Measurements from ENCODE around the gene CEBPA. TPM values are rescaled to one million over a fixed set of nuclear protein-coding genes. Genes with fewer than 3 reads are reported as not detected.

CEBPA gene
- total and polyA plus RNA-seq, 2 donors (not counting 1 experiment from before 2014, with no cell fraction given): 1.7 to 2.6 TPM

DNA sequence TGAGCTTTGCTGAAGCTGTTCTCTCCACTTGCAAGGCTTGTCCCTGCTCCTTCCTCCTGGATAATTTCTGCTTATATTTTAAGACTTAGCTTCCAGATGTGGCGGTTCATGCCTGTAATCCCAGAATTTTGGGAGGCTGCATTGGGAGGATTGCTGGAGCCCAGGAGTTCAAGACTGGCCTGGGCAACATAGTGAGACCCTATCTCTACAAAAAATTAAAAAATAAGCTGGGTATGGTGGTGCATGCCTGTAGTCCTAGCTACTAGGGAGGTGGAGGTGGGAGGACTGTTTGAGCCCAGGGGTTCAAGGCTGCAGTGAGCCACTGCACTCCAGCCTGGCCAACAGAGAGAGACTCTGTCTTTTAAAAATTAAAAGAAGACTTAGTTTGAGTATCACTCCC lies 31.6 kb downstream of the CEBPA start:
- ChIA-PET POLR2A (no interaction called here), CTCF (no interaction called here)
- no peak for TF ChIP-seq EZH2 (IDR thresholded peaks at IDR 0.05; ENCODE audit: borderline replicate concordance, insufficient read depth, low read depth, low read length, poor library complexity, severe bottlenecking)
- TF ChIP-seq, protein P1, sequence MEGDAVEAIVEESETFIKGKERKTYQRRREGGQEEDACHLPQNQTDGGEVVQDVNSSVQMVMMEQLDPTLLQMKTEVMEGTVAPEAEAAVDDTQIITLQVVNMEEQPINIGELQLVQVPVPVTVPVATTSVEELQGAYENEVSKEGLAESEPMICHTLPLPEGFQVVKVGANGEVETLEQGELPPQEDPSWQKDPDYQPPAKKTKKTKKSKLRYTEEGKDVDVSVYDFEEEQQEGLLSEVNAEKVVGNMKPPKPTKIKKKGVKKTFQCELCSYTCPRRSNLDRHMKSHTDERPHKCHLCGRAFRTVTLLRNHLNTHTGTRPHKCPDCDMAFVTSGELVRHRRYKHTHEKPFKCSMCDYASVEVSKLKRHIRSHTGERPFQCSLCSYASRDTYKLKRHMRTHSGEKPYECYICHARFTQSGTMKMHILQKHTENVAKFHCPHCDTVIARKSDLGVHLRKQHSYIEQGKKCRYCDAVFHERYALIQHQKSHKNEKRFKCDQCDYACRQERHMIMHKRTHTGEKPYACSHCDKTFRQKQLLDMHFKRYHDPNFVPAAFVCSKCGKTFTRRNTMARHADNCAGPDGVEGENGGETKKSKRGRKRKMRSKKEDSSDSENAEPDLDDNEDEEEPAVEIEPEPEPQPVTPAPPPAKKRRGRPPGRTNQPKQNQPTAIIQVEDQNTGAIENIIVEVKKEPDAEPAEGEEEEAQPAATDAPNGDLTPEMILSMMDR (IDR thresholded peaks at IDR 0.05): no peak
- H3K27ac ChIP-seq (ENCODE audit: low read length in 2 of 2): no peak overlapping the region
- H3K9me3 ChIP-seq (ENCODE audit: control extremely low read depth in 1 of 3, control insufficient read depth in 2 of 3, insufficient read depth in 1 of 3, low read length in 2 of 3): no peaks in the 10 kb centered on the region
- intact Hi-C loops (cut with micrococcal nuclease): no loop called here
- ATAC-seq (ENCODE audit: low read depth): no peak
- WGBS (ENCODE audit: insufficient coverage): no CpG with 5 or more reads among the region's 1 CpG
- no peak overlapping the region for H2AFZ ChIP-seq (ENCODE audit: insufficient read depth, low read depth, low read length, poor library complexity, severe bottlenecking)
- no peaks in the 10 kb centered on the region for H3K9me3 Mint-ChIP-seq (ENCODE audit: insufficient read depth)
- H3K27me3 Mint-ChIP-seq: no peaks in the 10 kb centered on the region
- H3K4me3 Mint-ChIP-seq: no peak overlapping the region
- H3K4me3 ChIP-seq (ENCODE audit: control extremely low read depth in 1 of 5, extremely low read depth in 1 of 5, insufficient read depth in 1 of 5, low read depth in 2 of 5, low read length in 4 of 5): no peak overlapping the region
- H4K20me1 ChIP-seq (ENCODE audit: control insufficient read depth, insufficient read depth, low read length, poor library complexity, severe bottlenecking): no peaks in the 10 kb centered on the region
- H3K27me3 ChIP-seq (replicated peaks in 1 of 4; ENCODE audit: control extremely low read depth in 1 of 4, control insufficient read depth in 3 of 4, insufficient read depth in 4 of 4, low read length in 3 of 4): peaks cover 0 to 5% (median 0%) of the 10 kb centered on the region in 4 experiments
- no peaks in the 10 kb centered on the region for H3K4me1 Mint-ChIP-seq
- no peak overlapping the region for H3K27ac Mint-ChIP-seq
- DNase-seq: no peak
- H3K4me2 ChIP-seq (replicated peaks; ENCODE audit: low read depth, low read length, poor library complexity, severe bottlenecking): no peak overlapping the region
- H3K4me1 ChIP-seq (ENCODE audit: control insufficient read depth in 2 of 2, insufficient read depth in 2 of 2, low read length in 2 of 2): no peaks in the 10 kb centered on the region
- H3K79me2 ChIP-seq (ENCODE audit: control insufficient read depth, insufficient read depth, low read length): no peaks in the 10 kb centered on the region
- no peaks in the 10 kb centered on the region for H3K36me3 ChIP-seq (replicated peaks in 1 of 2; ENCODE audit: control extremely low read depth in 1 of 2, control insufficient read depth in 1 of 2, extremely low read depth in 1 of 2, insufficient read depth in 2 of 2, low read length in 1 of 2)
- no peak overlapping the region for H3K9ac ChIP-seq (ENCODE audit: low read length)

DNA sequence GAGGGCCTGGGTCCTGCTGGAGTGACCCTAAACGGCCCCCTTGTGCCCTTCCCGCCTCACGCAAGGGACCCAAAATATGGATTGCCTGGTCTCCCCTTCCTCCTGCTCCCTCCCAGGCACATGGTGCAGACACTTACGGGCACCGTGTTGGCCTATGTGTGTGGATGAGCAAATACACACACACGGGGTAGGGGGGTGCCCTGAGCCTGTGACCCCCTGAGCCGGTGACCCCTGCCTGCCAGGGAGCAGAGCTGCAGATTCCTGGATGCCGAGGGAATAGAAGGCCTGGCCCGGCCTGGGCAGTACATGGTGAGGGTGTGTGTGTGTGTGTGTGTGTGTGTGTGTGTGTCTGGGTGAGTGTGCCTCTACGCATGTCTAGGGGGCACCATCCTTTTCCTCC lies 33.3 kb downstream of the CEBPA start:
- Histone ChIP-seq H4K20me1 (ENCODE audit: control insufficient read depth, insufficient read depth, low read length, poor library complexity, severe bottlenecking) (no peaks in the 10 kb centered on the region), H2AFZ (ENCODE audit: insufficient read depth, low read depth, low read length, poor library complexity, severe bottlenecking) (no peak overlapping the region), H3K4me1 (ENCODE audit: control insufficient read depth in 2 of 2, insufficient read depth in 2 of 2, low read length in 2 of 2) (no peaks in the 10 kb centered on the region), H3K9ac (ENCODE audit: low read length) (no peak overlapping the region), H3K36me3 (replicated peaks in 1 of 2; ENCODE audit: control extremely low read depth in 1 of 2, control insufficient read depth in 1 of 2, extremely low read depth in 1 of 2, insufficient read depth in 2 of 2, low read length in 1 of 2) (no peaks in the 10 kb centered on the region), H3K27ac (ENCODE audit: low read length in 2 of 2) (no peak overlapping the region), H3K79me2 (ENCODE audit: control insufficient read depth, insufficient read depth, low read length) (no peaks in the 10 kb centered on the region), H3K9me3 (ENCODE audit: control extremely low read depth in 1 of 3, control insufficient read depth in 2 of 3, insufficient read depth in 1 of 3, low read length in 2 of 3) (no peaks in the 10 kb centered on the region), H3K4me3 (ENCODE audit: control extremely low read depth in 1 of 5, extremely low read depth in 1 of 5, insufficient read depth in 1 of 5, low read depth in 2 of 5, low read length in 4 of 5) (no peak overlapping the region), H3K27me3 (replicated peaks in 1 of 4; ENCODE audit: control extremely low read depth in 1 of 4, control insufficient read depth in 3 of 4, insufficient read depth in 4 of 4, low read length in 3 of 4) (peaks cover 0 to 5% (median 0%) of the 10 kb centered on the region in 4 experiments), H3K4me2 (replicated peaks; ENCODE audit: low read depth, low read length, poor library complexity, severe bottlenecking) (no peak overlapping the region)
- intact Hi-C loops (cut with micrococcal nuclease): no loop called here
- Mint-ChIP-seq H3K4me3 (no peak overlapping the region), H3K4me1 (no peaks in the 10 kb centered on the region), H3K27ac (no peak overlapping the region), H3K27me3 (peaks cover 9% of the 10 kb centered on the region), H3K9me3 (ENCODE audit: insufficient read depth) (no peaks in the 10 kb centered on the region)
- DNase-seq (no peak), ATAC-seq (ENCODE audit: low read depth) (no peak)
- ChIA-PET CTCF (no interaction called here), POLR2A (no interaction called here)
- WGBS (ENCODE audit: insufficient coverage): 79% methylated on average over 4 of the region's 10 CpGs
- TF ChIP-seq EZH2 (IDR thresholded peaks at IDR 0.05; ENCODE audit: borderline replicate concordance, insufficient read depth, low read depth, low read length, poor library complexity, severe bottlenecking): no peak
- TF ChIP-seq, protein P1 (IDR thresholded peaks at IDR 0.05): no peak

Measured in B cell (primary cell).